CD4-positive, CD25-positive, alpha-beta regulatory T cell (primary cell): ENCODE measurements around the gene TMEM178B. TPM values are rescaled to one million over a fixed set of nuclear protein-coding genes. Genes with fewer than 3 reads are reported as not detected.

ENCODE experiments used
- ATAC-seq, 2 donors: fragments of 150-1000 bp; cut with Tn5 transposase; one replicate each; pipeline ENCODE4 v1.10.0; 2021; ENCODE audit warnings: low read depth in 2 of 2, moderate number of reproducible peaks in 2 of 2, moderate library complexity in 1 of 2
- DNase-seq, 3 donors: peaks; one replicate each; pipeline versions ENCODE4 v3.0.0 to v3.0.0-alpha.2; 2012 to 2022; ENCODE audit warnings: mixed read lengths in 1 of 3
- H3K27ac ChIP-seq: one replicate; pipeline ENCODE4 v1.7.0; 2013; ENCODE audit warnings: mild to moderate bottlenecking, low read length; ENCODE audit not compliant: insufficient read depth, poor library complexity, severe bottlenecking
- H3K27me3 ChIP-seq: one replicate; pipeline ENCODE4 v1.7.0; 2013; ENCODE audit warnings: low read length; ENCODE audit not compliant: control insufficient read depth, insufficient read depth
- H3K36me3 ChIP-seq: one replicate; pipeline ENCODE4 v1.7.0; 2013; ENCODE audit warnings: mild to moderate bottlenecking, low read length, moderate library complexity; ENCODE audit not compliant: control insufficient read depth, insufficient read depth
- H3K4me1 ChIP-seq: 2 replicates; pipeline ENCODE4 v1.7.0; 2013; ENCODE audit warnings: mild to moderate bottlenecking, low read length; ENCODE audit not compliant: insufficient read depth, control insufficient read depth, poor library complexity, severe bottlenecking
- H3K4me3 ChIP-seq: one replicate; pipeline ENCODE4 v1.7.0; 2013; ENCODE audit warnings: low read depth, mild to moderate bottlenecking, low read length, moderate library complexity
- H3K9me3 ChIP-seq, 2 experiments: 1 replicate in 1 of 2; 2 replicates in 1 of 2; pipeline ENCODE4 v1.7.0; 2013; ENCODE audit warnings: low read length in 2 of 2, mild to moderate bottlenecking in 1 of 2, moderate library complexity in 1 of 2; ENCODE audit not compliant: control insufficient read depth in 2 of 2
- H3K27ac Mint-ChIP-seq, 3 donors: one replicate each; pipeline ENCODE4 v1.8.0; 2020 to 2022; ENCODE audit warnings: mild to moderate bottlenecking in 3 of 3, mixed read lengths in 3 of 3, moderate library complexity in 2 of 3
- H3K27me3 Mint-ChIP-seq: one replicate; pipeline ENCODE4 v1.8.0; 2022; ENCODE audit warnings: mild to moderate bottlenecking, mixed read lengths
- H3K36me3 Mint-ChIP-seq: one replicate; pipeline ENCODE4 v1.8.0; 2020; ENCODE audit warnings: mixed read lengths
- H3K4me1 Mint-ChIP-seq, 4 donors: one replicate each; pipeline ENCODE4 v1.8.0; 2020 to 2022; ENCODE audit warnings: mixed read lengths in 4 of 4, mild to moderate bottlenecking in 1 of 4
- H3K4me3 Mint-ChIP-seq, 4 donors: one replicate each; pipeline ENCODE4 v1.8.0; 2020 to 2022; ENCODE audit warnings: mild to moderate bottlenecking in 4 of 4, mixed read lengths in 4 of 4, moderate library complexity in 3 of 4
- H3K9me3 Mint-ChIP-seq, 7 donors: one replicate each; pipeline ENCODE4 v1.8.0; 2020 to 2022; ENCODE audit warnings: mixed read lengths in 7 of 7, mild to moderate bottlenecking in 3 of 7, moderate library complexity in 2 of 7
- polyA plus RNA-seq, 4 donors: library from polyadenylated mRNA; unstranded; fragments of 300-500 nt; fragmentation: Illumina TruSeq; gene quantifications; one replicate each; pipeline ENCODE4 v1.2.3, GENCODE V29; 2021
- total RNA-seq: library from RNA; stranded (reverse); gene quantifications from one replicate; pipeline ENCODE4 v1.2.3, GENCODE V29; 2022

Gene TMEM178B
- total and polyA plus RNA-seq, 5 donors from 2014 or later, result 0.10 TPM; not detected in 4

DNA sequence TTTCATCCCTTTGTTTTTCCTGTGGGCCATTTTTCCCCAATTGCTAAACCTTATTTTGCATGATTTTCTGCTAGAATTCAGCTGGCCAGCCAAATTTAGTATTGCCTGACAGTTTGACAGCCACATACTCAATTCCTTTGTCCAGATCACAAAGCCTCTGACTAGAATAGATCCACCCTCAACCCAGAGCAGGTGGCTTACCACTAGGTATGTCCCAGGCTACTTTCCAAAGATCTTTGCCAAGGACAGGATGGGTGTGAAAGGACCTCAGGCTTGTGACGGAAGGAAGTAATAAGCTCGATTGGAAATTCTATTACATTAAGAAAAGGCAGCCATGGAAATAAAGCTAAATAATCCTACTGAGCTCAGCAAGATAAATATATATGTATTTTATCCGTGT, 426.7 kb downstream of the TMEM178B start:
- no peak overlapping the region for H3K27ac Mint-ChIP-seq
- Histone ChIP-seq H3K27me3 (peaks cover 4% of the 10 kb centered on the region), H3K4me1 (no peaks in the 10 kb centered on the region), H3K27ac (no peak overlapping the region), H3K4me3 (no peak overlapping the region), H3K36me3 (no peaks in the 10 kb centered on the region), H3K9me3 (no peaks in the 10 kb centered on the region)
- peaks cover 0 to 4% (median 0%) of the 10 kb centered on the region in 7 donors for H3K9me3 Mint-ChIP-seq
- H3K4me3 Mint-ChIP-seq, result no peak overlapping the region
- H3K36me3 Mint-ChIP-seq, result no peaks in the 10 kb centered on the region
- DNase-seq (no peak), ATAC-seq (no peak)
- H3K4me1 Mint-ChIP-seq, result no peaks in the 10 kb centered on the region
- peaks cover 25% of the 10 kb centered on the region for H3K27me3 Mint-ChIP-seq

DNA sequence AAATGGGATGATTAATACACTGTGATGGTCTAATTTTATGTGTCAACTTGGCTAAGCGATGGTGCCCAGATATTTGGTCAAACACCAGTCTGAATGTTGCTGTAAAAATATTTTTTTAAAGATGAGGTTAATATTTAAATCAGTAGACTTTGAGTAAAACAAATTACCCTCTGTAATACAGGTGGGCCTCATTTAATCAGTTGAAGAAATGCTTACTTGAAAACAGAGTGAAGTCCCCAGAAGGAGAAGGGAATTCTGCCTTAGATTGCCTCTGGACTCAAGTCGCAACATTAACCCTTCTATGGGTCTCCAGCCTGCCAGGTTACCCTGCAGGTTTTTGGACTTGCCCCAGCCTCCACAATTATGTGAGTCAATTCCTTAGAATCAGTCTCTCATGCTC, 427.6 kb downstream of the TMEM178B start:
- H3K4me1 Mint-ChIP-seq, result no peaks in the 10 kb centered on the region
- Histone ChIP-seq H3K4me1 (no peaks in the 10 kb centered on the region), H3K27ac (no peak overlapping the region), H3K27me3 (peaks cover 4% of the 10 kb centered on the region), H3K4me3 (no peak overlapping the region), H3K36me3 (no peaks in the 10 kb centered on the region), H3K9me3 (no peaks in the 10 kb centered on the region)
- H3K27ac Mint-ChIP-seq, result no peak overlapping the region
- DNase-seq (no peak), ATAC-seq (no peak)
- peaks cover 0 to 4% (median 0%) of the 10 kb centered on the region in 7 donors for H3K9me3 Mint-ChIP-seq
- peaks cover 25% of the 10 kb centered on the region for H3K27me3 Mint-ChIP-seq
- no peak overlapping the region for H3K4me3 Mint-ChIP-seq
- no peaks in the 10 kb centered on the region for H3K36me3 Mint-ChIP-seq

DNA sequence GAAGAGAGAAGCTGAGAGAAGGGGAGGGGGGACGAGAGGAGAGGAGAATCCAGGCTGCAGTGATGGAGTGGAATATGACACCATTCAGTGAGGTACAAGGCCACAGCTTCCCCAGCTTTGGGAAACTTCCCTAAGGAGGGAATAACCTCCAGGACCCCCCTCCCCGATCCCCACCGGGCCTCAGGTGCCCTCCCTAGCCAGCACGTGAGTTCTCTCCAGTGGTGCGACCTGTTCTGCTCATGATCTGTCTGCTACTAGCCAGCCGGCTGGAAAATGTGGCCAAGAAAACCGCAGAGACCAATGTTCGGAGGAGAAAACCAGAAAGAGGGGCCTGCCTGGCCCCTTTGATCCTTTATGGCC, 437.4 kb downstream of the TMEM178B start:
- no peak for DNase-seq
- Histone ChIP-seq H3K4me3 (no peak overlapping the region), H3K9me3 (peaks cover 0 to 5% of the 10 kb centered on the region in 2 experiments), H3K36me3 (no peaks in the 10 kb centered on the region), H3K27ac (no peak overlapping the region), H3K27me3 (peaks cover 29% of the 10 kb centered on the region), H3K4me1 (no peaks in the 10 kb centered on the region)
- peaks cover 4 to 11% (median 6%) of the 10 kb centered on the region in 7 donors for H3K9me3 Mint-ChIP-seq
- H3K4me1 Mint-ChIP-seq, result peaks cover 0 to 18% (median 2%) of the 10 kb centered on the region in 4 donors
- H3K4me3 Mint-ChIP-seq, result peak overlapping the region in 1 of 4 donors; percentile 35
- no peak overlapping the region for H3K27ac Mint-ChIP-seq
- no peaks in the 10 kb centered on the region for H3K36me3 Mint-ChIP-seq
- peaks cover 53% of the 10 kb centered on the region for H3K27me3 Mint-ChIP-seq
- ATAC-seq, result no peak

DNA sequence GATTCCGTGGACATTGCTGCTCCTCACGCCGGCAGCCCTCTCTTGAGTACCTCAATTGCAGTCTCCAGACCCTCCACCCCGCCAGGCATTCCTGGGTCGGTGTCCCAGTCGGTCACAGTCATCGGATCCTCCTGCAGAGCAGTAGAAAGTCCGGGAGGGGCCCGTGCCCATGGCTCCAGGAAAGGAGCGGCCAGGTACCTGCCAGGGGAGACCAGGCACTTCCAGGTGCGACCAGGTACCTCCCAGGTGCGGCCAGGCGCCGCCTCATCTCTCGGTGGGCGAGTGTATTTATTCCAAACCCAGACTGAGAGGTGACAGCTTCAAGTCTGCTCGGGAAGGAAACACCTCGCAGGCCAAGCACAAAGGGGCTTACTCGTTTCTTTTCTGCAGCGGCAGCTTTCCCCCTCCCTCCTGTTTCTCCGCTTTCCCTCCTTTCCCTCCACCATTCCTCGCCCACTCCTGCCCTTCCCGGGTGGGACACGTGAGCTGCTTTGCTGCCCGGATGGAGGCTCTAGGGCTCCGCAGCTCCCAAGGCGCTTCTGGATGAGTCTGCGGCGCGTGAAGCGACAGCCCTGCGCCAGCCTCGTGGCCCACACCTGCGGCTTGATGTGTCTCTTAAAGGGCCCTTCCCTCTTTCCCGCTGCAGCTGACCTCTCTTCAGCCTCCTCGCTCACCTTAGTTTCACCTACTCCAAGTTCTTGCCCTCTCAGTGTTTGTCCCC, 438.0 kb downstream of the TMEM178B start:
- ATAC-seq (no peak), DNase-seq (no peak)
- Histone ChIP-seq H3K4me3 (no peak overlapping the region), H3K27ac (no peak overlapping the region), H3K27me3 (peaks cover 29% of the 10 kb centered on the region), H3K9me3 (peaks cover 0 to 5% of the 10 kb centered on the region in 2 experiments), H3K4me1 (no peaks in the 10 kb centered on the region), H3K36me3 (no peaks in the 10 kb centered on the region)
- no peaks in the 10 kb centered on the region for H3K36me3 Mint-ChIP-seq
- H3K27ac Mint-ChIP-seq, result peak overlapping the region in 1 of 3 donors; percentile 33
- peak overlapping the region in 2 of 4 donors; percentile 63 to 77 for H3K4me3 Mint-ChIP-seq
- H3K27me3 Mint-ChIP-seq, result peaks cover 53% of the 10 kb centered on the region
- H3K9me3 Mint-ChIP-seq, result peaks cover 4 to 13% (median 6%) of the 10 kb centered on the region in 7 donors
- peaks cover 0 to 18% (median 2%) of the 10 kb centered on the region in 4 donors for H3K4me1 Mint-ChIP-seq

DNA sequence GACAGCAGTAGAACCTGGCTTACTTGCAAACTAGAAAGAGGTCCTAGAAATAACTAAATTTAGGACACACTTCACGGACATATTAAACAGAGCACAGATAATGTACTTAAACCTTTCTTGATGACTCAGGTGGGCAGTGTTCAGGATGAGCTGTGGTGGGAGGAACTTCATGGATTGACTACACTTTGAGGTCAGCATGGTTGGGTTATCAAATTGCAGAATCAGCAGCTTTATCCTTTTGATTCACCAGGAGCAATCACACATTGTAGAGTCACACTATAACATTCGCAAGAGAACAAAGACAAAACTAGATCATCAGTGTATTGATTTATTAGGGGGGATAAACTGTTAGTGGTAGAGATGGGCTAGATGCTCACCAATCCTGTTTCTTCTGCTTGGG, 438.7 kb downstream of the TMEM178B start:
- no peaks in the 10 kb centered on the region for H3K36me3 ChIP-seq
- Mint-ChIP-seq H3K27ac (no peak overlapping the region), H3K36me3 (no peaks in the 10 kb centered on the region), H3K27me3 (peaks cover 53% of the 10 kb centered on the region), H3K4me3 (no peak overlapping the region), H3K9me3 (peaks cover 4 to 13% (median 6%) of the 10 kb centered on the region in 7 donors), H3K4me1 (peaks cover 0 to 18% (median 2%) of the 10 kb centered on the region in 4 donors)
- peaks cover 0 to 5% of the 10 kb centered on the region in 2 experiments for H3K9me3 ChIP-seq
- no peak for ATAC-seq
- DNase-seq, result no peak
- no peaks in the 10 kb centered on the region for H3K4me1 ChIP-seq
- H3K4me3 ChIP-seq, result no peak overlapping the region
- peaks cover 29% of the 10 kb centered on the region for H3K27me3 ChIP-seq
- no peak overlapping the region for H3K27ac ChIP-seq

DNA sequence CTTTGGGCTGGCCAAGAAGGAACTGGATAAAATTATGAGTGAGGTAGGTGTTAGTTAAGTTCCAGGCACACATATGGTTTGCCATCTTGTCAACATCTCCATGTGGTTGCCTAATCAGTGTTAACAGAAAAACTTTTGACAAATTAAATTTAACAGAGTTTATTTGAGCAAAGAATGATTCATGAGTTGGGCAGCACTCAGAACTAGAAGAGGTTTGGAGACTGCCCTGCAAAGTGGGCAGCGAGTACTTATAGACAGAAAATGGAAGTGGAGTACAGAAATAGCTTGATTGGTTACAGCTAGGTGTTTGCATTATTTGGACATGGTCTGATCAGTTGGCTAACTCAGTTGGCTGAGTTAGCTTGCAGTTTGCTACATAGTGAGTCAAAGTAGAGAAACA, 439.9 kb downstream of the TMEM178B start:
- H3K36me3 ChIP-seq, result no peaks in the 10 kb centered on the region
- peaks cover 4 to 13% (median 6%) of the 10 kb centered on the region in 7 donors for H3K9me3 Mint-ChIP-seq
- no peak overlapping the region for H3K4me3 ChIP-seq
- H3K4me3 Mint-ChIP-seq, result no peak overlapping the region
- peaks cover 29% of the 10 kb centered on the region for H3K27me3 ChIP-seq
- H3K27me3 Mint-ChIP-seq, result peaks cover 53% of the 10 kb centered on the region
- H3K27ac Mint-ChIP-seq, result no peak overlapping the region
- H3K9me3 ChIP-seq, result peaks cover 0 to 5% of the 10 kb centered on the region in 2 experiments
- DNase-seq, result no peak
- ATAC-seq, result no peak
- no peaks in the 10 kb centered on the region for H3K4me1 ChIP-seq
- H3K4me1 Mint-ChIP-seq, result peaks cover 0 to 18% (median 2%) of the 10 kb centered on the region in 4 donors
- H3K27ac ChIP-seq, result no peak overlapping the region
- no peaks in the 10 kb centered on the region for H3K36me3 Mint-ChIP-seq

DNA sequence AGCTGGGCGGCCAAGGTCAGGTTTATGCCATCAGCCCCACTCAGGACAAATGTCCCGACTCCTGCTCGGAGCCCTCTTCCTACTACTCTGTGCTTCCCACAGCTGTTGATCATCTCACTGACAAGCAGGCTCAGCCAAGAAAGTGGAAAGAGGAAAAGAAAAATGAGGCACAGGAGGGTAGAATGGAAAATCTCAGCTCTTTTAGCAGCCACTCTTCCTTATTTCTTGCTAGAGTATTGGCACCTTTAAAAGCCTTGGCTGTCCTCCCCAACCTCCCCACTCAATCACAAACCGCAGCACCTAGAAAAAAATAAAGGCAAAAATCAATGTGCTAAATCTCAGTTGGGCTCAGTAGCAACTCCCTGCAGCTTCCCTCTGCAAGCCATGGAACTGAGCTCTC, 442.1 kb downstream of the TMEM178B start:
- H3K27me3 Mint-ChIP-seq, result peaks cover 45% of the 10 kb centered on the region
- Histone ChIP-seq H3K36me3 (no peaks in the 10 kb centered on the region), H3K27ac (no peak overlapping the region), H3K9me3 (peaks cover 0 to 5% of the 10 kb centered on the region in 2 experiments), H3K4me1 (no peaks in the 10 kb centered on the region), H3K4me3 (no peak overlapping the region), H3K27me3 (peaks cover 19% of the 10 kb centered on the region)
- ATAC-seq (no peak), DNase-seq (no peak)
- H3K9me3 Mint-ChIP-seq, result peaks cover 2 to 12% (median 6%) of the 10 kb centered on the region in 7 donors
- peaks cover 0 to 14% (median 0%) of the 10 kb centered on the region in 4 donors for H3K4me1 Mint-ChIP-seq
- H3K36me3 Mint-ChIP-seq, result no peaks in the 10 kb centered on the region
- H3K4me3 Mint-ChIP-seq, result no peak overlapping the region
- H3K27ac Mint-ChIP-seq, result no peak overlapping the region

DNA sequence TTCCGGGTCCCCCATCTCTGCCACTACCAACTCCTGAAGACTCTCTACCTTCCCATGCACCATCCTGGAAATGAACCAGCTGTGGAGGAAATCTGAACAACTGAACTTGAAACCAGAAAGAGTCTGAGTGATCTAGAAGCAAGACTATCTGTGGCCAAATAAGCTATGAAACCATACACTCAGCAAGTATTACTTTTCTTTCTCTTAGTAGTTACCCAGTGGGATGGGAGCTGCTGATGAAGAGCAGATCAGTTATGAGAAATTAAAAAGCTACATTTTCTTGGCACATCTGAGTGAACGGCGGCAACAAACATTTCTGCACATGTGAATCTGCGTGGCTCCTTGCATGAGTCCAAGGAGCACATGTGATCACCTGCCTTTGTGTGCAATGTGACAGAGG, 445.8 kb downstream of the TMEM178B start:
- Mint-ChIP-seq H3K27ac (no peak overlapping the region), H3K4me1 (no peaks in the 10 kb centered on the region), H3K4me3 (no peak overlapping the region), H3K27me3 (peaks cover 22% of the 10 kb centered on the region), H3K9me3 (peaks cover 0 to 6% (median 0%) of the 10 kb centered on the region in 7 donors), H3K36me3 (no peaks in the 10 kb centered on the region)
- H3K36me3 ChIP-seq, result no peaks in the 10 kb centered on the region
- ATAC-seq (no peak), DNase-seq (no peak)
- H3K27me3 ChIP-seq, result peaks cover 2% of the 10 kb centered on the region
- H3K9me3 ChIP-seq, result no peaks in the 10 kb centered on the region
- H3K27ac ChIP-seq, result no peak overlapping the region
- H3K4me1 ChIP-seq, result no peaks in the 10 kb centered on the region
- no peak overlapping the region for H3K4me3 ChIP-seq
